ENCODE measurements around the gene MBP.

MBP gene
- 110 to 381 reads per million in 2 experiments for total RNA-seq

GRCh38 chr18:77132369-77133050 is at the start of gene MBP:
Gene MBP, minus strand, starts transcription at chr18:77132783. Its CDS starts 27,522 bp downstream, at chr18:77105261.
- DNase-seq (ENCODE audit: low read depth) = peak; percentile 59

GRCh38 chr18:77181950-77182707 is 49.5 kb upstream of the MBP start:
- DNase-seq (ENCODE audit: low read depth) = no peak

- no peak for DNase-seq (ENCODE audit: low read depth)
Measured at GRCh38 chr18:77178559-77178958, 46.0 kb upstream of the MBP start.

- DNase-seq (ENCODE audit: low read depth) = no peak
Measured at GRCh38 chr18:77177009-77177408, 44.4 kb upstream of the MBP start.

GRCh38 chr18:77173275-77174030 is 40.9 kb upstream of the MBP start:
- DNase-seq (ENCODE audit: low read depth) = no peak

GRCh38 chr18:77170890-77171410 is 38.4 kb upstream of the MBP start:
- DNase-seq (ENCODE audit: low read depth) = no peak

GRCh38 chr18:77168811-77169311 is 36.3 kb upstream of the MBP start:
- DNase-seq (ENCODE audit: low read depth) = no peak

GRCh38 chr18:77167251-77167650 is 34.7 kb upstream of the MBP start:
- no peak for DNase-seq (ENCODE audit: low read depth)

GRCh38 chr18:77166523-77166922 is 33.9 kb upstream of the MBP start:
- DNase-seq (ENCODE audit: low read depth) = no peak

- DNase-seq (ENCODE audit: low read depth) = no peak
Measured at GRCh38 chr18:77165503-77166188, 33.1 kb upstream of the MBP start.

GRCh38 chr18:77164763-77165485 is 32.3 kb upstream of the MBP start:
- no peak for DNase-seq (ENCODE audit: low read depth)

GRCh38 chr18:77164026-77164425 is 31.4 kb upstream of the MBP start:
- no peak for DNase-seq (ENCODE audit: low read depth)

GRCh38 chr18:77162580-77162979 is 30.0 kb upstream of the MBP start:
- no peak for DNase-seq (ENCODE audit: low read depth)

GRCh38 chr18:77161961-77162360 is 29.4 kb upstream of the MBP start:
- DNase-seq (ENCODE audit: low read depth) = no peak

- DNase-seq (ENCODE audit: low read depth) = no peak
Measured at GRCh38 chr18:77161383-77161782, 28.8 kb upstream of the MBP start.

- DNase-seq (ENCODE audit: low read depth) = no peak
Measured at GRCh38 chr18:77160515-77160914, 27.9 kb upstream of the MBP start.

GRCh38 chr18:77157312-77157711 is 24.7 kb upstream of the MBP start:
- no peak for DNase-seq (ENCODE audit: low read depth)

- no peak for DNase-seq (ENCODE audit: low read depth)
Measured at GRCh38 chr18:77155031-77155430, 22.4 kb upstream of the MBP start.

GRCh38 chr18:77153404-77153803 is 20.8 kb upstream of the MBP start:
- no peak for DNase-seq (ENCODE audit: low read depth)

GRCh38 chr18:77151772-77152520 is 19.4 kb upstream of the MBP start:
- no peak for DNase-seq (ENCODE audit: low read depth)
